Panc1 (cell line): ENCODE measurements around the gene RPN2.

Experiments used
- REST ChIP-seq, 2 experiments: IDR thresholded peaks; 2 replicates each; pipeline ENCODE4 v1.6.1; 2011 to 2012; ENCODE audit warnings: low read depth in 2 of 2, control low read depth in 1 of 2, low read length in 1 of 2, mild to moderate bottlenecking in 1 of 2, moderate library complexity in 1 of 2; ENCODE audit not compliant: insufficient read depth in 1 of 2
- SIN3A ChIP-seq: IDR thresholded peaks from 2 replicates; pipeline ENCODE4 v1.6.1; 2012; ENCODE audit warnings: low read depth, mild to moderate bottlenecking, low read length, moderate library complexity, borderline replicate concordance; ENCODE audit not compliant: insufficient read depth
- TF ChIP-seq, protein P1 (sequence below): fragments of 450-650 bp; IDR thresholded peaks from 2 replicates; pipeline ENCODE4 v1.5.1; 2017; ENCODE audit warnings: mild to moderate bottlenecking

- TF ChIP-seq, protein P1, sequence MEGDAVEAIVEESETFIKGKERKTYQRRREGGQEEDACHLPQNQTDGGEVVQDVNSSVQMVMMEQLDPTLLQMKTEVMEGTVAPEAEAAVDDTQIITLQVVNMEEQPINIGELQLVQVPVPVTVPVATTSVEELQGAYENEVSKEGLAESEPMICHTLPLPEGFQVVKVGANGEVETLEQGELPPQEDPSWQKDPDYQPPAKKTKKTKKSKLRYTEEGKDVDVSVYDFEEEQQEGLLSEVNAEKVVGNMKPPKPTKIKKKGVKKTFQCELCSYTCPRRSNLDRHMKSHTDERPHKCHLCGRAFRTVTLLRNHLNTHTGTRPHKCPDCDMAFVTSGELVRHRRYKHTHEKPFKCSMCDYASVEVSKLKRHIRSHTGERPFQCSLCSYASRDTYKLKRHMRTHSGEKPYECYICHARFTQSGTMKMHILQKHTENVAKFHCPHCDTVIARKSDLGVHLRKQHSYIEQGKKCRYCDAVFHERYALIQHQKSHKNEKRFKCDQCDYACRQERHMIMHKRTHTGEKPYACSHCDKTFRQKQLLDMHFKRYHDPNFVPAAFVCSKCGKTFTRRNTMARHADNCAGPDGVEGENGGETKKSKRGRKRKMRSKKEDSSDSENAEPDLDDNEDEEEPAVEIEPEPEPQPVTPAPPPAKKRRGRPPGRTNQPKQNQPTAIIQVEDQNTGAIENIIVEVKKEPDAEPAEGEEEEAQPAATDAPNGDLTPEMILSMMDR, result no peak
- TF ChIP-seq REST (IDR thresholded peaks at IDR 0.05; ENCODE audit: insufficient read depth in 1 of 2, low read depth in 2 of 2, low read length in 1 of 2) (no peak), SIN3A (no peak)
Observed at GRCh38 chr20:37133952-37134351, 45.2 kb upstream of the RPN2 start.
